ENCODE results near the gene CLASRP. TPM values are rescaled to one million over a fixed set of nuclear protein-coding genes. Genes with fewer than 3 reads are reported as not detected.

CLASRP gene
- total and polyA plus RNA-seq, 2 of the 8 experiments (the other 6 are each of a cell fraction or from before 2014, with no cell fraction given): 22.3 to 71.7 TPM

DNA sequence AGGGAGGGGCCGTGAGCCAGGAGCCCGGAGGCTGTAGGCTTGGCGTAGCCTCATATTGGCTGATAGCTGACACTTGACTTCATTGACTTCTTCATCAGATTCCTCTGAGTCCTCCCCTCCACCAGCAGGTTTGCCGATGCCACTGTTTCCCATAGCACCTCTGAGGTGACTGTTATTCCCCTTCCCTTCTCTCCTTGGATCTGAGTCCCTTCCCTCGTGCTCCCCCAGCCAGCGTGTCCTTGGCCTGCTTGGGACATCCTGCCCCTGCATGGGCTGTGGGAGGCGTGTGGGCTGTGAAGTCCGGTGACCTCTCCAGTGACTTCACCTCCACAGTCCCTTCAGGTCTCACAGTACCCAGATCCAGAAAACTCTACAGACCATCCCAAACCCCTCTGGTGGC, 63.0 kb downstream of the CLASRP start:
- POLR2A ChIA-PET (ENCODE audit: partially characterized antibody): interaction anchor here (1.2 to 8.4 kb wide), 6 partner anchors 11 to 47 kb away, joined by 3 to 70 read pairs (median 5); partner anchors contain the start of genes GEMIN7 and PPP1R37
- Histone ChIP-seq H3K18ac (ENCODE audit: extremely low read depth, low read length) (no peak overlapping the region), H2BK120ac (replicated peaks; ENCODE audit: low read depth, low read length) (no peak overlapping the region), H3K56ac (replicated peaks; ENCODE audit: insufficient read length, low read depth, low read length) (no peak overlapping the region), H3K4ac (replicated peaks; ENCODE audit: insufficient read length, low read depth, low read length) (no peak overlapping the region), H3K27ac (ENCODE audit: low read depth, low read length) (no peak overlapping the region), H2BK5ac (ENCODE audit: low read depth, low read length) (0 out of 2 replicates have a peak overlapping the region, but pooled peaks have one; percentile 60), H3K79me1 (ENCODE audit: low read depth, low read length) (peaks cover 72% of the 10 kb centered on the region), H3K23me2 (ENCODE audit: low read depth, low read length) (no peaks in the 10 kb centered on the region), H2AFZ (ENCODE audit: low read length) (no peak overlapping the region), H3K9ac (replicated peaks in 1 of 4; ENCODE audit: extremely low read depth in 1 of 4, low read depth in 3 of 4, low read length in 3 of 4) (no peak overlapping the region), H2BK12ac (ENCODE audit: low read depth, low read length) (no peak overlapping the region), H4K5ac (ENCODE audit: insufficient read length, low read depth, low read length) (no peak overlapping the region), H4K20me1 (replicated peaks in 1 of 2; ENCODE audit: control insufficient read depth in 1 of 2, insufficient read depth in 2 of 2, low read length in 2 of 2) (peaks cover 70 to 73% of the 10 kb centered on the region in 2 experiments), H3K79me2 (ENCODE audit: control insufficient read depth in 1 of 2, insufficient read depth in 2 of 2, low read length in 2 of 2) (peaks cover 13 to 93% of the 10 kb centered on the region in 2 experiments; a peak in 3 of 4 replicates), H3K27me3 (replicated peaks in 1 of 4; ENCODE audit: control insufficient read depth in 3 of 4, extremely low read depth in 1 of 4, insufficient read depth in 3 of 4, low read length in 3 of 4) (no peaks in the 10 kb centered on the region), H3K36me3 (ENCODE audit: control insufficient read depth in 2 of 4, insufficient read depth in 4 of 4, low read length in 3 of 4) (no peaks in the 10 kb centered on the region; a peak in 2 of 8 replicates), H3K4me2 (ENCODE audit: insufficient read depth in 1 of 2, low read depth in 2 of 2, low read length in 2 of 2) (no peak overlapping the region), H3K4me1 (replicated peaks in 1 of 4; ENCODE audit: control insufficient read depth in 3 of 4, insufficient read depth in 4 of 4, low read length in 3 of 4) (peaks cover 0 to 36% (median 18%) of the 10 kb centered on the region in 4 experiments; a peak in 6 of 7 replicates), H2BK15ac (ENCODE audit: low read length) (no peak overlapping the region), H4K91ac (replicated peaks; ENCODE audit: insufficient read length, low read length) (no peak overlapping the region), H4K8ac (ENCODE audit: extremely low read depth, insufficient read depth, low read length) (no peak overlapping the region), H3K23ac (ENCODE audit: insufficient read length) (no peak overlapping the region), H3K4me3 (ENCODE audit: extremely low read depth in 1 of 4, insufficient read depth in 2 of 4, low read depth in 3 of 4, low read length in 4 of 4) (no peak overlapping the region), H3K9me3 (ENCODE audit: insufficient read depth in 2 of 2, low read depth in 1 of 2, low read length in 1 of 2) (no peaks in the 10 kb centered on the region), H2BK20ac (ENCODE audit: low read length) (no peak overlapping the region), H3K14ac (ENCODE audit: insufficient read length) (no peak overlapping the region), H2AK5ac (ENCODE audit: low read depth, low read length) (peak overlapping the region; percentile 39; the same call in 1 of the 2 replicates)
- CTCF ChIA-PET (ENCODE audit: partially characterized antibody): interaction anchor here (0.8 to 8.3 kb wide), 5 partner anchors 9 to 36 kb away, joined by 4 to 57 read pairs (median 8); partner anchors contain the start of gene PPP1R37
- no peak for FAIRE-seq
- no peak for TF ChIP-seq SRF (IDR thresholded peaks at IDR 0.05; ENCODE audit: low read depth, low read length)
- TF ChIP-seq SP4 (IDR thresholded peaks at IDR 0.05; ENCODE audit: low read length): no peak
- TF ChIP-seq RAD21 (IDR thresholded peaks at IDR 0.05 in 1 of 2, conservative IDR thresholded peaks at IDR 0.05 in 1 of 2; ENCODE audit: low read depth in 2 of 2, low read length in 2 of 2): no peak
- DNase-seq (ENCODE audit: low read depth in 1 of 2, low spot score in 2 of 2): no peak
- 92% methylated on average over 8 of the region's 8 CpGs; no CpG with 5 or more reads in 1 of the 2 experiments for WGBS, 2 experiments (ENCODE audit: extremely low coverage in 1 of 2, insufficient coverage in 1 of 2, insufficient read length in 1 of 2, insufficient replicate concordance in 2 of 2, low coverage in 1 of 2, low lambda C conversion rate in 2 of 2, missing lambda C conversion rate in 1 of 2)

Measured in H1 (cell line).